DMS53 treated with DMSO at 0.1 percent for 48 hours (cell line): Measurements from ENCODE around the gene CDCP1.

Experiments used
- DNase-seq: peaks from one replicate; lab custom pipeline; 2025; ENCODE audit not compliant: unreplicated experiment; lab: John Stamatoyannopoulos, UW

Gene CDCP1

GRCh38 chr3:45118615-45119071 is 27.5 kb downstream of the CDCP1 start:
- no peak for DNase-seq

GRCh38 chr3:45116350-45116749 is 29.8 kb downstream of the CDCP1 start:
- DNase-seq = no peak

GRCh38 chr3:45113625-45114050 is 32.5 kb downstream of the CDCP1 start:
- DNase-seq = no peak

GRCh38 chr3:45112939-45113338 is 33.2 kb downstream of the CDCP1 start:
- DNase-seq = no peak

- no peak for DNase-seq
Observed at GRCh38 chr3:45110509-45110833, 35.7 kb downstream of the CDCP1 start.

GRCh38 chr3:45109771-45110508 is 36.2 kb downstream of the CDCP1 start:
- DNase-seq = no peak

- DNase-seq = no peak
Observed at GRCh38 chr3:45106874-45107273, 39.3 kb downstream of the CDCP1 start.

GRCh38 chr3:45105855-45106671 is 40.1 kb downstream of the CDCP1 start:
- DNase-seq = no peak

- no peak for DNase-seq
Observed at GRCh38 chr3:45104715-45105711, 41.2 kb downstream of the CDCP1 start.

DNA sequence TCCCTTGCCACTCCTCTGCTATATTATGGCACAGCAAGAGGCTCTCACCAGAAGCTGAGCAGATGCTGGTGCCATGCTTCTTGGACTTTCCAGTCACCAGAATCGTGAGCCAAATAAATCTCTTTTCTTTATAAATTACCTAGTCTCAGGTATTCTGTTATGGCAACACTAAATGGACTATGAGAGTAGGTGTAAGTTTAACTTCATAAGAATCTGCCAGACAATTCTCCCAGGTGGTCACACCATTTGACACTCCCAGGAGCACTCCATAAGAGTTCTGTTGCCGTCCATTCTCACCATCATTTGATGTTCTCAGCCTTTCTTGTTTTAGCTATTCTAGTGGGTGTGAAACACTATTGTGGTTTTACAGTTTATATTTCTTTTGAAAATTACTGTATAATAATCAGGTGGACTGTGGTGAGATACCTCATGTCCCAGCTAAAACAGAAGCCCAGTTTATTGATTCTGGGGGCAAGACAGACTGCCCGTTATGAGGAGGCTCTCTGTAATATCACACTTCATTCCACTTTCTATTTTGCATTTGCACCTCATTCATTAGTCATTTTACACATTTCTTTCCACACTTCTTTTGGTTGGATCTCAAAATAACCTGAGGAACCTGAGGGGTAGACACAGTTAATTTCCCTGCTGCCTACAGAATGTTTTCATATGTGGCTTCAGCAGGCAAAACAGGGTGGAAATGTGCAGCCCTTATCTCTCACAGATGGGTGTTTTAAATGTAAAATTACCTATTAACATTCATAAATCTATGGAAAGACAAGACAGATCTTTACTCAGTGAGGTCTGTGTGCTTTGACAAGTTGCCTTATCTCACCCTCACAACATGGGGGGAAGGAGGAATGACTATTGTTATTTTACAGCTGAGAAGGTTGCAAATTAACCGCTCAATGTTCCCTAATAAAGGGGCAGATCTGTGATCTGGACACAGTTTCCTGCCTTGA is 42.1 kb downstream of the CDCP1 start:
- no peak for DNase-seq

- DNase-seq = no peak
Observed at GRCh38 chr3:45103334-45103733, 42.8 kb downstream of the CDCP1 start.

DNA sequence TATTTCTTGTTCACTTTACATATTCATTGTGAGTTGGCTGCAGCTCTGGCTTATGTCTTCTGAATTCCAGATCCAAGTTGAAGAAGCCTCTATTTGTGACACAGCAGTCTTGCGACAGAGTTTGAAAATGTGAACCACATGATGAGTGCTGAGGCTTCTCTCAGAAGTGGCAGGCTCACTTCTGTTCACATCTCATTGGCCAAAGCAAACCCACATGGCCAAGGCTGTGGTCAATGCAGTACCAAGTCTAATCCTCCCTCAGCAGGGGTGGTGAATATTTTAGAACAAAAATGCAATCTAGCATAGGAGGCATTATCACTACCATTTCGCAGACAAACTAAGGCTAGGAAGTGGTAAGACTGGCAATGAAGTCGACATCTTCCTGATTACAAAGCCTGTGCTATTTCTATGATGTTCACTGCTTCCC is 45.2 kb downstream of the CDCP1 start:
- no peak for DNase-seq

DNA sequence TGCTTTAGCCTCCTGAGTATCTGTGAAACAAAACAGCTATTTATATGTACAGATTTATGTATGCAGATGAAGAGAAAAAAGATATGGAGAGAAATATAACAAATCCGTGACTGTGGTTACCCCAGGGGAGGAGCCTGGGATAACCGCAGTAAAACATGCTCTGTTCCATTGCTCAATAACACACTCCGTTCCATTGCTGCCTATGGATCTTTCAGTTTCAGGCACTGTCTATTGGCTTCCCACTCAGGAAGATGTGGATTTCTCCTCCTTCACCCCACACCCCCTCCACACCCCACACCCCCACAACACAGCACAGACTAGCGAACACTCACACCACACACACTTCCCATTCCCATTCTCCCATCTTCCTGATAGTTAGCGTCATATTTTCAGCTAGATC is 47.9 kb downstream of the CDCP1 start:
- DNase-seq = no peak

DNA sequence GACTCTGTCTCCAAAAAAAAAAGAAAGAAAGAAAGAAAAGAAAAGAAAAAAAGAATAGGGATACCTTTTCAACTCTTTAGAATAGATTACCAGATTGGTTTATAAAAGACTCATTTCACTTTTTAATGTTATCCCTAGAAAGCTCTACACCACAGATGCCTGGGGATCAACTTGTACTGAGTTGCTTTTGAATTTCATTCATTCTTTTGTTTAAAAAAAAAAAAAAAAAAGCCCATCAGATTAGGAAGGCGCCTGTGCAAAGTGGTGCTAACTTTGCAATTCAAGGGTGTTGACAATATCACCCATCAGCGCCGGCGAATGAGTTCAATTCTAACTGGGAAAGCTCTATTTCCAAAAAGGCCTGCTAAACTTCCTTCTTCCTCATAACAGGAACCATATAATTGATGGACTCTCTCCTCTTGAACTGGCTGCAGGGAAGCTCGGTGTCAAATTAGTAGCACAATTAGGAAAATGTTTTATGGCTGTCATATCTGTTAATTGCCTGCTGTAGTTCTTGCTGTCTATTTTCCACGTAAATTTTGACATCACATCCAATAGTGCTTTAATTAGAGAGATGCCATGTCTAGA is 48.8 kb downstream of the CDCP1 start:
- no peak for DNase-seq

DNA sequence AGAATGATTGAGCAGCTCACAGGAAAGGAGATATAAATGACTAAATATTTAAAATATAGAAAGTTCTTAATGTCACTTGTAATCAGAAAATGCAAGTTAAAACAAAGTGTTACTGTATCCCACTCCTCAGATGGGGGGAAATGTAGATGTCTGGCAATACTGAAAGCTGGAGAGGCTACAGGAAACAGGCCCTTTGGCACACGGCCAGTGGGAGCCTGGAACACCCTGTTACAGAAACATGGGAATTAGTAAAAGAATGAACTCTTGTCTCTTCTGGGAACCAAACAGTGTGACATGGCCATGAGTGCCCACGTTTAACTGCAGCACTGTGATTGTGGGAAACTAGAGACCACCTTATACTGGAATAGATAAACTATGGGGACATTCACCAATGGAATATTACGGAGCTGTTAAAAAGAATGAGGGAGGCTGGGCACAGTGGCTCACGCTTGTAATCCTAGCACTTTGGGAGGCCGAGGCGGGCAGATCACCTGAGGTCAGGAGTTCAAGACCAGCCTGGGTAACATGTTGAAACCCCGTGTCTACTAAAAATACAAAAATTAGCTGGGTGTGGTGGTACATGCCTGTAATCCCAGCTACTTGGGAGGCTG is 50.2 kb downstream of the CDCP1 start:
- no peak for DNase-seq

GRCh38 chr3:45093176-45093575 is 53.0 kb downstream of the CDCP1 start:
- no peak for DNase-seq

DNA sequence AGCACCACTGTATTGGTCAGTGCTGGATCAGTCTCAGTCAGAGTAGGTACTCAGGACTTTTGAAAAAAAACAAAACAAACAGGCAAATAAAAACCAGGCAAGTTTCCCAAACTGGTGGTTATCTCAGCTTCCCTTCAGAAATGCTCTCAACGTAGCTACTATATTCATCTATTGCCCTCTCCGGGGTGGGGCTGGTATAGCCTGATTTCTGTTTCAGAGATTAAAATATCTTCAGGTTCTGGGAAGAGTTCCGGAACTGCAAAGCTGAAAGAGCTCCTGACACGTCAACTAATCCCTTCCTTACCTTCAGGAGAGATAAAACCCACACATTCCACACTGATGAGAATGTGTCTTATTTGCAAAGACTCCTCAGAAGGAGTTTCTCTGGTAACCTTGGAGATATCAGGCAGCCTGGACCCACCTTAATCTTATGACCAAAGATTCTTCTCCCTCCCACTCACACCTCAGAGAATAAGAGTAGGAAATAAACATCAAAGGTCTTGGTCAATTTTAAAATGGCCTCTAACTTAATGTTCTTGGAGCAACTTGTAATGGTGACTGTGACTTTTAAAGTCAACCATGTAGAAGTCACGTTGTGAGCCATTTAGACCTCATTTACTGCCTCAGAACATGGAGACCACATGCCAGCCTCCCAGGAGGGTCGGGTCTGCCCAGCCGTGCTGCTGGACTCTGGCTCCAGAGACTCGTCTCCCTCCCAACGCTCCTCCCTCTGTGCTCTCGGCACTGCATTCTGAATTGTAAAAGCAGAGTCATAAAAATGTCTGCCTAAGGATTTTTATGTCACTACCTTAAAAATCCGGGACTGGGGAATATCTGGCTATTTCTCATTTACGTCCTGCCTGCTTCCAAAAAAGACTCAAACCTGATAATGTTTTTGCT is 53.8 kb downstream of the CDCP1 start:
- no peak for DNase-seq

GRCh38 chr3:45090855-45091254 is 55.3 kb downstream of the CDCP1 start:
- no peak for DNase-seq
